ENCODE data around the gene TPPP. TPM values are rescaled to one million over a fixed set of nuclear protein-coding genes. Genes with fewer than 3 reads are reported as not detected.
"Not testable (repeated sequence)": the region's sequence is repeated elsewhere in the genome, so short reads cannot be mapped to it uniquely, and the experiment has no call there.

The TPPP gene
- total RNA-seq, 1 experiment from 2014 or later, result 1.8 TPM

DNA sequence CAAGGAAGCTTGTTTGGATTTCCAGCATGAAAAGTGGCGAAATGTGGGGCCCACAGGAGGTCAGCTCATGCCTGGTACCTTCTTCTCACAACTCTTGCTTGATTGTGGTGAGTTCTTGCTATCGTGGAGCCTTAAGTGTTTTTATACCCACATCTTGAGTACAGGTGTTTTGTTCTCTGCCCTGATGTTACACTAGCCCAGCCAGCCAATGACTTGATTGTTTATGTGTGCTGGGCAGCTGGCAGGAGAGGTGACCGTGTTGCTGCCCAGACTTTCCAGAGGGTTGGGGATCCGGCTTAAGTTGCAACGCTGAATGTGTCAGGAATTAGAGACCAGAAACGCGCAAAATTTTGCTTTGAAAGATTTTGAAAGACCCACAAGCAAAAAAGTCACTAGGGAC lies 24.0 kb upstream of the TPPP start:
- Mint-ChIP-seq H3K36me3 (peaks cover 4% of the 10 kb centered on the region), H3K4me1 (peaks cover 6% of the 10 kb centered on the region), H3K27ac (no peak overlapping the region), H3K27me3 (ENCODE audit: low read depth) (peaks cover 56% of the 10 kb centered on the region), H3K9me3 (peaks cover 37% of the 10 kb centered on the region), H3K4me3 (no peak overlapping the region)
- TF ChIP-seq ZNF396 (CRISPR knock-in tag; IDR thresholded peaks at IDR 0.05; ENCODE audit: borderline replicate concordance) (no peak), ELF4 (CRISPR knock-in tag; IDR thresholded peaks at IDR 0.05; ENCODE audit: low read depth) (no peak), STAT6 (CRISPR knock-in tag; conservative IDR thresholded peaks at IDR 0.05; ENCODE audit: low read depth) (no peak), USF1 (CRISPR knock-in tag; IDR thresholded peaks at IDR 0.05) (no peak), FOXK1 (CRISPR knock-in tag; IDR thresholded peaks at IDR 0.05) (no peak), GTF2I (CRISPR knock-in tag; conservative IDR thresholded peaks at IDR 0.05) (no peak), HMGA2 (CRISPR knock-in tag; IDR thresholded peaks at IDR 0.05) (no peak), FOXJ3 (CRISPR knock-in tag; IDR thresholded peaks at IDR 0.05; ENCODE audit: borderline replicate concordance) (no peak), MYBL2 (CRISPR knock-in tag; IDR thresholded peaks at IDR 0.05) (no peak), CREB1 (CRISPR knock-in tag; IDR thresholded peaks at IDR 0.05) (no peak), NFATC4 (CRISPR knock-in tag; IDR thresholded peaks at IDR 0.05) (no peak), JAZF1 (CRISPR knock-in tag; IDR thresholded peaks at IDR 0.05) (no peak), ZNF671 (CRISPR knock-in tag; IDR thresholded peaks at IDR 0.05) (no peak), KAT7 (CRISPR knock-in tag; IDR thresholded peaks at IDR 0.05; ENCODE audit: borderline replicate concordance) (no peak)
- TF ChIP-seq, protein P1, sequence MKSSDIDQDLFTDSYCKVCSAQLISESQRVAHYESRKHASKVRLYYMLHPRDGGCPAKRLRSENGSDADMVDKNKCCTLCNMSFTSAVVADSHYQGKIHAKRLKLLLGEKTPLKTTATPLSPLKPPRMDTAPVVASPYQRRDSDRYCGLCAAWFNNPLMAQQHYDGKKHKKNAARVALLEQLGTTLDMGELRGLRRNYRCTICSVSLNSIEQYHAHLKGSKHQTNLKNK (CRISPR knock-in tag; IDR thresholded peaks at IDR 0.05), result no peak
- TF ChIP-seq, protein P2, sequence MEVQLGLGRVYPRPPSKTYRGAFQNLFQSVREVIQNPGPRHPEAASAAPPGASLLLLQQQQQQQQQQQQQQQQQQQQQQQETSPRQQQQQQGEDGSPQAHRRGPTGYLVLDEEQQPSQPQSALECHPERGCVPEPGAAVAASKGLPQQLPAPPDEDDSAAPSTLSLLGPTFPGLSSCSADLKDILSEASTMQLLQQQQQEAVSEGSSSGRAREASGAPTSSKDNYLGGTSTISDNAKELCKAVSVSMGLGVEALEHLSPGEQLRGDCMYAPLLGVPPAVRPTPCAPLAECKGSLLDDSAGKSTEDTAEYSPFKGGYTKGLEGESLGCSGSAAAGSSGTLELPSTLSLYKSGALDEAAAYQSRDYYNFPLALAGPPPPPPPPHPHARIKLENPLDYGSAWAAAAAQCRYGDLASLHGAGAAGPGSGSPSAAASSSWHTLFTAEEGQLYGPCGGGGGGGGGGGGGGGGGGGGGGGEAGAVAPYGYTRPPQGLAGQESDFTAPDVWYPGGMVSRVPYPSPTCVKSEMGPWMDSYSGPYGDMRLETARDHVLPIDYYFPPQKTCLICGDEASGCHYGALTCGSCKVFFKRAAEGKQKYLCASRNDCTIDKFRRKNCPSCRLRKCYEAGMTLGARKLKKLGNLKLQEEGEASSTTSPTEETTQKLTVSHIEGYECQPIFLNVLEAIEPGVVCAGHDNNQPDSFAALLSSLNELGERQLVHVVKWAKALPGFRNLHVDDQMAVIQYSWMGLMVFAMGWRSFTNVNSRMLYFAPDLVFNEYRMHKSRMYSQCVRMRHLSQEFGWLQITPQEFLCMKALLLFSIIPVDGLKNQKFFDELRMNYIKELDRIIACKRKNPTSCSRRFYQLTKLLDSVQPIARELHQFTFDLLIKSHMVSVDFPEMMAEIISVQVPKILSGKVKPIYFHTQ (CRISPR knock-in tag; IDR thresholded peaks at IDR 0.05), result no peak
- no peak for ATAC-seq
- DNase-seq (ENCODE audit: low spot score), result no peak
- ChIA-PET POLR2A (no interaction called here), CTCF (no interaction called here)

DNA sequence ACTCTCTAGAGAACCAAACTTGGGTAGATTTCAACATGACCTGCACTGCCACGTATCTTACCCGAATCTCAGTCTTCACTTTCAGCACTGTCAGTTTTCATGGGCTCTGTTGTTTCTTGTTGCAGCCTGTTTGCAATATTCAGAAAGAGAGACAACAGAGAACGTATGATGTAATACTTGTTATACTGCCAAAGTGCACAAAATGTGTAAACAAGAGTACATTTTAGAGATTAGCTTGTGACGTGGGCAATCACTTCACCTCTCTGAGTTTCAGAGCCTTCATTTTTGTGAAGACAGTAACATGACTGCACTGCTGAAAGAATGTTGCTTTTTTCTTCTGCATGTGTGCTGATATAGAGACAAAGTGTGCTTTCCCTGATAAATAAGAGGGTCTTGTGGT lies 23.6 kb upstream of the TPPP start:
- POLR2A ChIA-PET; H3K4me3 Mint-ChIP-seq; CTCF ChIA-PET; H3K36me3 Mint-ChIP-seq; ATAC-seq; H3K4me1 Mint-ChIP-seq; DNase-seq (ENCODE audit: low spot score); H3K27ac Mint-ChIP-seq: not testable (repeated sequence)
- Mint-ChIP-seq H3K9me3 (peaks cover 34% of the 10 kb centered on the region), H3K27me3 (ENCODE audit: low read depth) (peaks cover 52% of the 10 kb centered on the region)
- TF ChIP-seq GABPB1 (CRISPR knock-in tag; IDR thresholded peaks at IDR 0.05), result peak; percentile 70

DNA sequence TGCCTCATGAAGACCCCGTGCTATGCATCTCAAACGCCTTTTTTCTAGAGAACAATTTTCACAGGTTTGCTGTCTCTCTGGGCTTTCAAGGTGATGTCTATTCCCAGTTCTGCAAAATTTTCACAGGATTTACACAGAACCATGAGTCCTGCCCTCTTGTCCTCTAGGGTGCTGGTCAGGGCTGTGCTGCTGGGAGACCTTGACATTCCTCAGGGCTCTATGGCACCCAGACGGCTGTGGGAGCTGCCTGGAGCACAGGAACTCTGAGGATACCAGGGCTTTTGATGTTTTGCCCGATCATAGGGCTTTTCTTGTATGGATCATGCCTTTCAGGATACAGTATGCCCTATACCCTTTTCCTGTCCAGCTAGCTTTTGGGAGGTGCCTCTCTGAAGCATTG lies 22.5 kb upstream of the TPPP start:
- POLR2A ChIA-PET; H3K4me1 Mint-ChIP-seq; H3K4me3 Mint-ChIP-seq; DNase-seq (ENCODE audit: low spot score); H3K27ac Mint-ChIP-seq; CTCF ChIA-PET; ATAC-seq: not testable (repeated sequence)
- H3K9me3 Mint-ChIP-seq, result peaks cover 36% of the 10 kb centered on the region
- peaks cover 56% of the 10 kb centered on the region for H3K27me3 Mint-ChIP-seq (ENCODE audit: low read depth)
- TF ChIP-seq ZNF317 (CRISPR knock-in tag; IDR thresholded peaks at IDR 0.05; ENCODE audit: borderline replicate concordance, low read depth), result 0 out of 2 replicates have a peak, but pooled peaks have one; percentile 32
- peaks cover 11% of the 10 kb centered on the region for H3K36me3 Mint-ChIP-seq

DNA sequence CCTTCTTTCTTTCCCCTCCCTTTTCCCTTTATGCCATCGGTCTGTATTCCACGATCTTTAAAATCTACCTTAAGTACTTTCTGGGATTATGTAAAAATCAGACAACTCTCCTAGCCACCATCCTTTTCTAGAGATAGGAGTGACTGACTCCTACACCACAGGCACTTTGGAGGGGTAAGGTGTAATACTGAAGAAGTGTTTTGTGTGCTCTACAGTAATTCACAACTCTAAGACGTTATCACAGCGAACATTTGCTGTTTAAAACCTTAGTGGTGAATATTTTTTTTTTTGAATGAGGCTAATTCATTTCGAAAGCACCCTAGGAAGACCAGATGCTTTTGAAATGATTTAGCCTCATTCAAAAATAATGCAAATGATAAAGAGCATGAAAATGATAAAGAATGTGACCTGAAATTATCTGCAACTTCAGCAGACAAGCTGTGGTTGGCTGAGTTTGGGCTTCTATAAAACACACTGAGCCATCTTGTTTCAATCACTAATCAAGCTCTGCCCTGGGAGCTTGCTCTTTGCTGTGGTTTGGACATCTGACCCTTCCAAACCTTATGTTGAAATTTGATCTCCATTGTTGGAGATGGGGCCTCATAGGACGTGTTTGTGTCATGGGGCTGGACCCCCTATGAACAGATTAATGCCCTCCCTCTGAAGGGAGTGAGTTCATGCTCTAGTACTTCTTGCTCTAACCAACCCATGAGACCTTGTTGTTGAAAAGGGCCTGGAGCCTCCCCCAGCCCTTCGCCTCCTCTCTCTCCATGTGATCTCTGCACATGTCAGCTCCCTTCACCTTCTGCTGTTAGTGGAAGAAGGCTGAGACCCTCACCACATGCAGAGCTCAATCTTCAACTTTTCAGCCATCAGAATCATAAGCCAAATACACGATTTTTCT lies 21.3 kb upstream of the TPPP start:
- H3K27ac Mint-ChIP-seq; H3K4me3 Mint-ChIP-seq; H3K4me1 Mint-ChIP-seq; DNase-seq (ENCODE audit: low spot score); POLR2A ChIA-PET; CTCF ChIA-PET: not testable (repeated sequence)
- H3K9me3 Mint-ChIP-seq, result peaks cover 34% of the 10 kb centered on the region
- ATAC-seq, result peak; percentile 58
- H3K27me3 Mint-ChIP-seq (ENCODE audit: low read depth), result peaks cover 53% of the 10 kb centered on the region
- peaks cover 17% of the 10 kb centered on the region for H3K36me3 Mint-ChIP-seq

DNA sequence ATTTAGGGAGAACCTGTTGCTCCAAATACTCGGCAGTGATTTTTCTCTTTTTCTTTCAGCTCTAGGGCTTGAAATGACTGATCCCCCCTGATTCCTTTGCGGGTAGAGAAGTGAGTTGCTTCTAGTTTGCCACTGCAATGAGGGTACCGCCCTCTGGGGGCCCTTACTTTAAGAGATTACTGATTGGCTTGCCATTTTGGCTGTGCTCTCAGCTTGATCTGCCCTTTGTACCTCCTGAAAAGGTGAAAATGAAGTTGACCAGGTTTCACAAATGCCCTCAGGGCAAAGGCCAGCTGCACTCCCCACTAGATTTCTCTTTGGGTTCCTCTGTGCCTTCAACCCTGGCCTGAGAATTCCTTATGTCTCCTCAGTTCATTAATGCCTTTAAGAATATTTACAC lies 20.5 kb upstream of the TPPP start:
- H3K27me3 Mint-ChIP-seq (ENCODE audit: low read depth), result peaks cover 46% of the 10 kb centered on the region
- peaks cover 29% of the 10 kb centered on the region for H3K9me3 Mint-ChIP-seq
- peak; percentile 97 for ATAC-seq
- H3K27ac Mint-ChIP-seq; DNase-seq (ENCODE audit: low spot score); POLR2A ChIA-PET; CTCF ChIA-PET; H3K4me3 Mint-ChIP-seq; H3K4me1 Mint-ChIP-seq: not testable (repeated sequence)
- peaks cover 17% of the 10 kb centered on the region for H3K36me3 Mint-ChIP-seq
